ENCODE results near the gene TTC33.
"Not testable (repeated sequence)": the region's sequence is repeated elsewhere in the genome, so short reads cannot be mapped to it uniquely, and the experiment has no call there.

TTC33 gene

GRCh38 chr5:40720069-40720468 is 35.7 kb downstream of the TTC33 start:
- no peak for DNase-seq

- DNase-seq = no peak
These were observed 38.5 kb downstream of the TTC33 start for GRCh38 chr5:40717281-40717680.

- no peak for DNase-seq
These were observed 39.2 kb downstream of the TTC33 start for GRCh38 chr5:40716590-40716989.

GRCh38 chr5:40716000-40716399 is 39.8 kb downstream of the TTC33 start:
- DNase-seq = peak in 12 of 58 donors; percentile 3 to 70 (median 11)

- DNase-seq = no peak
These were observed 41.8 kb downstream of the TTC33 start for GRCh38 chr5:40714001-40714400.

- not testable (repeated sequence) for DNase-seq
These were observed 45.2 kb downstream of the TTC33 start for GRCh38 chr5:40710575-40710974.

GRCh38 chr5:40705484-40705883 is 50.3 kb downstream of the TTC33 start:
- DNase-seq = not testable (repeated sequence)

GRCh38 chr5:40702027-40702426 is 53.7 kb downstream of the TTC33 start:
- DNase-seq = not testable (repeated sequence)

- DNase-seq = no peak
These were observed 55.5 kb downstream of the TTC33 start for GRCh38 chr5:40700116-40700782.

GRCh38 chr5:40694433-40694832 is 61.3 kb downstream of the TTC33 start:
- DNase-seq = no peak

- no peak for DNase-seq
These were observed 63.9 kb downstream of the TTC33 start for GRCh38 chr5:40691894-40692293.

GRCh38 chr5:40690267-40690666 is 65.5 kb downstream of the TTC33 start:
- DNase-seq = no peak

GRCh38 chr5:40689438-40689837 is 66.3 kb downstream of the TTC33 start:
- DNase-seq = no peak

- no peak for DNase-seq
These were observed 66.8 kb downstream of the TTC33 start for GRCh38 chr5:40688996-40689395.

- DNase-seq = peak in 53 of 58 donors; percentile 7 to 87 (median 62)
These were observed 67.5 kb downstream of the TTC33 start for GRCh38 chr5:40688127-40688761.

- DNase-seq = no peak
These were observed 68.4 kb downstream of the TTC33 start for GRCh38 chr5:40687321-40687720.

GRCh38 chr5:40685976-40686486 is 69.7 kb downstream of the TTC33 start:
- no peak for DNase-seq

GRCh38 chr5:40685193-40685592 is 70.6 kb downstream of the TTC33 start:
- no peak for DNase-seq

GRCh38 chr5:40683305-40683704 is 72.5 kb downstream of the TTC33 start:
- no peak for DNase-seq

- DNase-seq = no peak
These were observed 73.4 kb downstream of the TTC33 start for GRCh38 chr5:40682154-40683017.

GRCh38 chr5:40681363-40682153 is 74.2 kb downstream of the TTC33 start:
- DNase-seq = peak in 6 of 58 donors; percentile 3 to 22 (median 8)
